Upper lobe of left lung (tissue), 6 donors: Measurements from ENCODE around the gene RUFY3. TPM values are rescaled to one million over a fixed set of nuclear protein-coding genes. Genes with fewer than 3 reads are reported as not detected.
"Not testable (repeated sequence)": the region's sequence is repeated elsewhere in the genome, so short reads cannot be mapped to it uniquely, and the experiment has no call there.

Experiments
- ATAC-seq, 2 donors: fragments of 200-7000 bp; cut with Tn5 transposase; one replicate each; pipeline ENCODE4 v1.9.1; 2022; ENCODE audit warnings: mild to moderate bottlenecking in 2 of 2, moderate library complexity in 2 of 2; ENCODE audit not compliant: low FRiP score in 2 of 2
- DNase-seq, 2 donors: peaks; one replicate each; pipeline ENCODE4 v3.0.0-alpha.2; 2019 to 2020
- H3K27ac ChIP-seq, 4 donors: fragments of 200-600 bp; sonication (generic); one replicate each; pipeline ENCODE4 v1.5.1; 2016 to 2019
- H3K27me3 ChIP-seq, 4 donors: fragments of 200-600 bp; sonication (generic); one replicate each; pipeline ENCODE4 v1.5.1; 2017 to 2019
- H3K36me3 ChIP-seq, 4 donors: fragments of 200-600 bp; sonication (generic); one replicate each; pipeline ENCODE4 v1.5.1; 2016 to 2019
- H3K4me1 ChIP-seq, 4 donors: fragments of 200-600 bp; sonication (generic); one replicate each; pipeline ENCODE4 v1.5.1; 2018 to 2019
- H3K4me3 ChIP-seq, 4 donors: fragments of 200-600 bp; sonication (generic); one replicate each; pipeline ENCODE4 v1.5.1; 2017 to 2019; ENCODE audit warnings: mild to moderate bottlenecking in 2 of 4, moderate library complexity in 1 of 4
- H3K9me3 ChIP-seq, 4 donors: fragments of 200-600 bp; sonication (generic); one replicate each; pipeline ENCODE4 v1.5.1; 2018 to 2019
- EP300 ChIP-seq, 4 donors: sonication (generic); formaldehyde crosslinking; IDR thresholded peaks; one replicate each; pipeline ENCODE4 v1.5.1; 2017; ENCODE audit warnings: antibody characterized with exemption in 4 of 4, control low read depth in 2 of 4
- POLR2A ChIP-seq, 4 donors: fragments of 450-650 bp; IDR thresholded peaks; one replicate each; pipeline ENCODE4 v1.5.1; 2016 to 2017; ENCODE audit warnings: antibody characterized with exemption in 4 of 4, mild to moderate bottlenecking in 2 of 4
- POLR2AphosphoS5 ChIP-seq, 2 donors: sonication (generic); formaldehyde crosslinking; IDR thresholded peaks; one replicate each; pipeline ENCODE4 v1.5.1; 2017; ENCODE audit warnings: antibody characterized with exemption in 2 of 2
- WGBS, 2 donors: methylation state at CpG; one replicate each; pipeline ENCODE4 v1.1.5; 2017 to 2018; 5-methylcytosine and 5-hydroxymethylcytosine counted together
- total RNA-seq, 6 donors: library from RNA; depleted of rRNA in 4 of 6; stranded (reverse); fragments of >200 nt in 4 of 6; gene quantifications; one replicate each; pipeline versions ENCODE4 v1.1.0 to v1.2.1, GENCODE V29; 2016 to 2021
- TF ChIP-seq, protein P1 (sequence below), 6 experiments: fragments of 450-650 bp in 4 of 6; fragments of 200-600 bp in 2 of 6; sonication (generic) in 2 of 6; IDR thresholded peaks; one replicate each; pipeline ENCODE4 v1.5.1; 2016 to 2019; ENCODE audit warnings: antibody characterized with exemption in 6 of 6
- donor health status: DM: no; HTN: no; CAD: no; lungs with moderate emphysema.
- donor health status: DM: no; HTN: yes; CAD: no; lungs with severe emphysema.

The RUFY3 gene
- total RNA-seq, 6 donors from 2014 or later = 65.1 to 161 (median 80.8) TPM

DNA sequence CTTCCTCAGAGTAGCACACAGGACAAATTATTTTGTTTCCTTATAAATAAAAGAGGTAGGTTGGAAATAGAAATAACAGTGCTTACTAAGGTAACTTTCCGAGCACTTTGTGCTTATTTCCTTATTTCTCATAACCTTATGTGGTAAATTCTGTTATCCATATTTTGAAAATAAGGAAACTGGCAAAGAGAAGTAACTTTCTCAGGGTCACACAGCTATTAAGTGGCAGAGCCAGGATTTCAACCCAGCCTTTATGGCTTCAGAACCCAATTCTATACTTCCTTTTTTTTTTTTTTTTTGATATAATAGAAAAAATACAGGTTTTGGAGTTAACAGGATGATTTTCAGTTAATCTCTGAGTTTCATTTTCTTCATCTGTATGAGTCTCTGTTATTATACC is 30.1 kb upstream of the RUFY3 start:
- TF ChIP-seq, protein P1, sequence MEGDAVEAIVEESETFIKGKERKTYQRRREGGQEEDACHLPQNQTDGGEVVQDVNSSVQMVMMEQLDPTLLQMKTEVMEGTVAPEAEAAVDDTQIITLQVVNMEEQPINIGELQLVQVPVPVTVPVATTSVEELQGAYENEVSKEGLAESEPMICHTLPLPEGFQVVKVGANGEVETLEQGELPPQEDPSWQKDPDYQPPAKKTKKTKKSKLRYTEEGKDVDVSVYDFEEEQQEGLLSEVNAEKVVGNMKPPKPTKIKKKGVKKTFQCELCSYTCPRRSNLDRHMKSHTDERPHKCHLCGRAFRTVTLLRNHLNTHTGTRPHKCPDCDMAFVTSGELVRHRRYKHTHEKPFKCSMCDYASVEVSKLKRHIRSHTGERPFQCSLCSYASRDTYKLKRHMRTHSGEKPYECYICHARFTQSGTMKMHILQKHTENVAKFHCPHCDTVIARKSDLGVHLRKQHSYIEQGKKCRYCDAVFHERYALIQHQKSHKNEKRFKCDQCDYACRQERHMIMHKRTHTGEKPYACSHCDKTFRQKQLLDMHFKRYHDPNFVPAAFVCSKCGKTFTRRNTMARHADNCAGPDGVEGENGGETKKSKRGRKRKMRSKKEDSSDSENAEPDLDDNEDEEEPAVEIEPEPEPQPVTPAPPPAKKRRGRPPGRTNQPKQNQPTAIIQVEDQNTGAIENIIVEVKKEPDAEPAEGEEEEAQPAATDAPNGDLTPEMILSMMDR (IDR thresholded peaks at IDR 0.05) = no peak
- TF ChIP-seq POLR2AphosphoS5 (IDR thresholded peaks at IDR 0.05) = no peak
- TF ChIP-seq EP300 (IDR thresholded peaks at IDR 0.05) = no peak
- no peak for TF ChIP-seq POLR2A (IDR thresholded peaks at IDR 0.05)
- Histone ChIP-seq H3K27me3 (no peaks in the 10 kb centered on the region), H3K36me3 (peaks cover 0 to 21% (median 0%) of the 10 kb centered on the region in 4 donors), H3K27ac (no peak overlapping the region), H3K9me3 (no peaks in the 10 kb centered on the region), H3K4me1 (peaks cover 34 to 44% (median 34%) of the 10 kb centered on the region in 4 donors), H3K4me3 (no peak overlapping the region)
- DNase-seq = no peak
- WGBS, 2 donors = 53 to 63% methylated on average over 1 of the region's 1 CpG
- ATAC-seq = no peak

- not testable (repeated sequence) for H3K9me3 ChIP-seq, H3K4me3 ChIP-seq, DNase-seq, H3K27ac ChIP-seq, ATAC-seq, H3K27me3 ChIP-seq
- Histone ChIP-seq H3K4me1 (peaks cover 19 to 28% (median 21%) of the 10 kb centered on the region in 4 donors), H3K36me3 (peaks cover 0 to 21% (median 0%) of the 10 kb centered on the region in 4 donors)
- WGBS, 2 donors = 92 to 95% methylated on average over 7 of the region's 7 CpGs
Measured at GRCh38 chr4:70694633-70695032, 27.1 kb upstream of the RUFY3 start.

- not testable (repeated sequence) for H3K4me3 ChIP-seq, H3K9me3 ChIP-seq, H3K36me3 ChIP-seq, H3K4me1 ChIP-seq, DNase-seq, H3K27ac ChIP-seq, ATAC-seq, H3K27me3 ChIP-seq
- WGBS, 2 donors = 88 to 90% methylated on average over 8 of the region's 8 CpGs
Measured at GRCh38 chr4:70698435-70698834, 23.3 kb upstream of the RUFY3 start.

DNA sequence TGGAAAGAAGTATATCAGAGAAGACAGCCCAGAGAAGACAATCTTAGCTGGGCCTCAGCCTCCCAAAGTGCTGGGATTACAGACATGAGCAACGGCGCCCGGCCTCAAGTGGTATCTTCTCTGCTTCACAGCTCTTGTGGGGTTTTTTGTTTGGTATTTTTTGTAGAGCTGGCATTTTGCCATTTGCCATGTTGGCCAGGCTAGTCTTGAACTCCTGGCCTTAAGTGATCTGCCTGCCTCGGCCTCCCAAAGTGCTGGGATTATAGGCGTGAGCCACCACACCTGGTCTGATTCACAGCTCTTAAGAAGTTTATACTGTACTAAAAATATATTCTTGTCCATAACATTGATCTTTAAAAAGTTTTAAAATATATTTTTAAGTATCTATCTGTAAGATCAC is 21.1 kb upstream of the RUFY3 start:
- TF ChIP-seq, protein P1 (IDR thresholded peaks at IDR 0.05) = no peak
- TF ChIP-seq POLR2A (IDR thresholded peaks at IDR 0.05) (no peak), POLR2AphosphoS5 (IDR thresholded peaks at IDR 0.05) (no peak), EP300 (IDR thresholded peaks at IDR 0.05) (no peak)
- H3K36me3 ChIP-seq = peaks cover 0 to 3% (median 0%) of the 10 kb centered on the region in 4 donors
- no peak overlapping the region for H3K4me3 ChIP-seq
- H3K9me3 ChIP-seq = no peaks in the 10 kb centered on the region
- DNase-seq (no peak), ATAC-seq (no peak)
- no peaks in the 10 kb centered on the region for H3K27me3 ChIP-seq
- peaks cover 0 to 8% (median 3%) of the 10 kb centered on the region in 4 donors for H3K4me1 ChIP-seq
- H3K27ac ChIP-seq = no peak overlapping the region
- 93 to 94% methylated on average over 5 of the region's 5 CpGs for WGBS, 2 donors

GRCh38 chr4:70701271-70701670 is 20.5 kb upstream of the RUFY3 start:
- H3K9me3 ChIP-seq = no peaks in the 10 kb centered on the region
- peaks cover 0 to 3% (median 0%) of the 10 kb centered on the region in 4 donors for H3K36me3 ChIP-seq
- DNase-seq = no peak
- TF ChIP-seq, protein P1 (IDR thresholded peaks at IDR 0.05) = no peak
- no peak for TF ChIP-seq POLR2A (IDR thresholded peaks at IDR 0.05)
- no peak for TF ChIP-seq POLR2AphosphoS5 (IDR thresholded peaks at IDR 0.05)
- TF ChIP-seq EP300 (IDR thresholded peaks at IDR 0.05) = no peak
- peaks cover 4 to 11% (median 6%) of the 10 kb centered on the region in 4 donors for H3K4me1 ChIP-seq
- no peaks in the 10 kb centered on the region for H3K27me3 ChIP-seq
- H3K4me3 ChIP-seq = no peak overlapping the region
- ATAC-seq = no peak
- H3K27ac ChIP-seq = no peak overlapping the region
- 95 to 97% methylated on average over 1 of the region's 1 CpG for WGBS, 2 donors

DNA sequence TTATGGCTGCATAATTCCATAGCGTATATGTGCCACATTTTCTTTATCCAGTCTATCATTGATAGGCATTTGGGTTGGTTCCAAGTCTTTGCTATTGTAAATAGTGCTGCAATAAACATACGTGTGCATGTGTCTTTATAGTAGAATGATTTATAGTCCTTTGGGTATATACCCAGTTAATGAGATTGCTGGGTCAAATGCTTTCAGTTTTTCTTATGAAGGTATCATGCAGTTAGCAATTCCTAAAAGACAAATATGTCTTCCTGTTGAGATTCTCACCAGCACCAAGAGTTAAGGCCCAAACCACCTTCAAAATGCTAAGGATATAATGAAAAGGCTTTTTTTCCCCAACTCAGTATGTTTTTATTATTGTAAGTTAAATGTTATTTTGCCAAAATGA is 19.2 kb upstream of the RUFY3 start:
- not testable (repeated sequence) for H3K9me3 ChIP-seq, H3K36me3 ChIP-seq, H3K27me3 ChIP-seq, DNase-seq, H3K27ac ChIP-seq, ATAC-seq, H3K4me3 ChIP-seq
- H3K4me1 ChIP-seq = peaks cover 11 to 24% (median 15%) of the 10 kb centered on the region in 4 donors
- 68 to 75% methylated on average over 2 of the region's 2 CpGs for WGBS, 2 donors
